Ecto neural progenitor cell (in vitro differentiated cells): Measurements from ENCODE around the gene OXNAD1.

ENCODE experiments used
- DNase-seq: peaks from one replicate; pipeline ENCODE4 v3.0.0-alpha.2; 2018; ENCODE audit warnings: low spot score

The OXNAD1 gene

GRCh38 chr3:16247282-16248061, 17.5 kb upstream of the OXNAD1 start:
- peak; percentile 82 for DNase-seq

- no peak for DNase-seq
Measured at GRCh38 chr3:16248556-16248955, 16.5 kb upstream of the OXNAD1 start.

GRCh38 chr3:16249336-16249735, 15.7 kb upstream of the OXNAD1 start:
- peak; percentile 69 for DNase-seq

- DNase-seq, result no peak
Measured at GRCh38 chr3:16249886-16250285, 15.1 kb upstream of the OXNAD1 start.

- DNase-seq, result no peak
Measured at GRCh38 chr3:16251316-16252085, 13.5 kb upstream of the OXNAD1 start.

GRCh38 chr3:16252243-16252978, 12.6 kb upstream of the OXNAD1 start:
- DNase-seq, result no peak

- DNase-seq, result no peak
Measured at GRCh38 chr3:16252988-16253387, 12.0 kb upstream of the OXNAD1 start.

- DNase-seq, result no peak
Measured at GRCh38 chr3:16253601-16254000, 11.4 kb upstream of the OXNAD1 start.

GRCh38 chr3:16254916-16255315, 10.1 kb upstream of the OXNAD1 start:
- DNase-seq, result no peak

- DNase-seq, result no peak
Measured at GRCh38 chr3:16255326-16255725, 9.7 kb upstream of the OXNAD1 start.

- no peak for DNase-seq
Measured at GRCh38 chr3:16255726-16256125, 9.3 kb upstream of the OXNAD1 start.

- no peak for DNase-seq
Measured at GRCh38 chr3:16257309-16257708, 7.7 kb upstream of the OXNAD1 start.

- no peak for DNase-seq
Measured at GRCh38 chr3:16258177-16258576, 6.8 kb upstream of the OXNAD1 start.

GRCh38 chr3:16258866-16259265, 6.1 kb upstream of the OXNAD1 start:
- DNase-seq, result no peak

GRCh38 chr3:16260046-16260445, 5.0 kb upstream of the OXNAD1 start:
- no peak for DNase-seq

- DNase-seq, result no peak
Measured at GRCh38 chr3:16262174-16262573, 2.8 kb upstream of the OXNAD1 start.

GRCh38 chr3:16264174-16264707, 771 bp upstream of the OXNAD1 start:
- no peak for DNase-seq

- DNase-seq, result no peak
Measured at GRCh38 chr3:16265455-16265786, 409 bp downstream of the OXNAD1 start.

GRCh38 chr3:16266714-16267113, 1.7 kb downstream of the OXNAD1 start:
- no peak for DNase-seq

- no peak for DNase-seq
Measured at GRCh38 chr3:16270855-16271254, 5.8 kb downstream of the OXNAD1 start.

- DNase-seq, result no peak
Measured at GRCh38 chr3:16272588-16272987, 7.6 kb downstream of the OXNAD1 start.

- DNase-seq, result no peak
Measured at GRCh38 chr3:16273867-16274266, 8.9 kb downstream of the OXNAD1 start.

- DNase-seq, result no peak
Measured at GRCh38 chr3:16277471-16277870, 12.5 kb downstream of the OXNAD1 start.
